OCI-LY7 (cell line): ENCODE measurements around the gene LGI2. TPM values are rescaled to one million over a fixed set of nuclear protein-coding genes. Genes with fewer than 3 reads are reported as not detected.

ENCODE experiments used
- BruUV-seq: library from RNA; stranded (reverse); fragments of 400-500 nt; replicated peaks from 2 replicates; lab custom pipeline; 2021; lab: Mats Ljungman, UMichigan
- CTCF ChIA-PET: fragments of 300-600 bp; sonication (Branson Sonifier 250); formaldehyde crosslinking; loops from one replicate; lab custom pipeline; 2022; ENCODE audit warnings: antibody characterized with exemption; ENCODE audit not compliant: unreplicated experiment; lab: Charles Lee
- POLR2A ChIA-PET: fragments of 300-600 bp; sonication (Branson Sonifier 250); formaldehyde crosslinking; loops from one replicate; lab custom pipeline; 2022; ENCODE audit warnings: antibody characterized with exemption; lab: Charles Lee
- DNase-seq: peaks from one replicate; pipeline ENCODE4 v3.0.0-alpha.2; 2015; ENCODE audit warnings: low spot score
- H2AFZ ChIP-seq: fragments of 200-600 bp; sonication (generic), shearing (Covaris generic); 2 replicates; pipeline ENCODE4 v1.6.1; 2014; ENCODE audit warnings: mild to moderate bottlenecking, antibody characterized with exemption, low read length, moderate library complexity
- H3K27ac ChIP-seq: fragments of 200-600 bp; sonication (generic); 2 replicates; pipeline ENCODE4 v1.5.1; 2014; ENCODE audit warnings: mixed run types, low read depth, mild to moderate bottlenecking, moderate library complexity, low read length, inconsistent platforms; ENCODE audit not compliant: poor library complexity, severe bottlenecking
- H3K36me3 ChIP-seq: fragments of 200-600 bp; sonication (generic); 2 replicates; pipeline ENCODE4 v1.6.1; 2014; ENCODE audit warnings: mild to moderate bottlenecking, antibody characterized with exemption, low read length, moderate library complexity, mixed read lengths; ENCODE audit not compliant: insufficient read depth
- H3K4me1 ChIP-seq: fragments of 200-600 bp; sonication (generic); 2 replicates; pipeline ENCODE4 v1.5.1; 2014; ENCODE audit warnings: mild to moderate bottlenecking, low read length; ENCODE audit not compliant: insufficient read depth, poor library complexity, severe bottlenecking
- H3K4me2 ChIP-seq: fragments of 200-600 bp; sonication (generic); 2 replicates; pipeline ENCODE4 v1.6.1; 2014; ENCODE audit warnings: mild to moderate bottlenecking, low read length
- H3K4me3 ChIP-seq: fragments of 200-600 bp; sonication (generic); 2 replicates; pipeline ENCODE4 v1.5.1; 2014; ENCODE audit warnings: mild to moderate bottlenecking, low read depth, low read length; ENCODE audit not compliant: poor library complexity, severe bottlenecking
- H3K79me2 ChIP-seq: fragments of 200-600 bp; sonication (generic); 2 replicates; pipeline ENCODE4 v1.6.1; 2016; ENCODE audit warnings: low read depth, mild to moderate bottlenecking, low read length, moderate library complexity, mixed read lengths; ENCODE audit not compliant: insufficient read depth
- H3K9me2 ChIP-seq: fragments of 200-600 bp; sonication (generic); 2 replicates; pipeline ENCODE4 v1.6.1; 2016; ENCODE audit warnings: mild to moderate bottlenecking, low read length, mixed read lengths; ENCODE audit not compliant: insufficient read depth
- H3K9me3 ChIP-seq: fragments of 200-600 bp; sonication (generic); 2 replicates; pipeline ENCODE4 v1.6.1; 2014; ENCODE audit warnings: mild to moderate bottlenecking, mixed run types, low read length, mixed read lengths
- H4K20me1 ChIP-seq: fragments of 200-600 bp; sonication (generic); 2 replicates; pipeline ENCODE4 v1.6.1; 2014; ENCODE audit warnings: mild to moderate bottlenecking, antibody characterized with exemption, low read length, moderate library complexity, mixed read lengths; ENCODE audit not compliant: insufficient read depth
- EZH2phosphoT487 ChIP-seq: fragments of 200-600 bp; sonication (generic); IDR thresholded peaks from 2 replicates; pipeline ENCODE4 v1.6.1; 2018; ENCODE audit warnings: low read depth, borderline replicate concordance, mild to moderate bottlenecking, mixed run types, antibody characterized with exemption, low read length, moderate library complexity, mixed read lengths
- intact Hi-C: fragments of 100-400 bp; cut with micrococcal nuclease; formaldehyde crosslinking; loops from one replicate; pipeline ENCODE4 v1.10.0; 2022; ENCODE audit not compliant: unreplicated experiment
- total RNA-seq, 2 experiments: library from RNA; depleted of rRNA in 1 of 2; stranded (reverse); fragments of >200 nt in 1 of 2; shearing (Covaris generic) in 1 of 2; gene quantifications; 2 replicates each; pipeline ENCODE4 v1.2.3, GENCODE V29; 2014 to 2022
- TF ChIP-seq, protein P1 (sequence below): fragments of 200-600 bp; sonication (generic); conservative IDR thresholded peaks from 2 replicates; pipeline ENCODE4 v1.5.1; 2014; ENCODE audit warnings: mild to moderate bottlenecking, antibody characterized with exemption, low read length, moderate library complexity, mixed read lengths

LGI2 gene
- total RNA-seq, 2 experiments from 2014 or later: not detected

DNA sequence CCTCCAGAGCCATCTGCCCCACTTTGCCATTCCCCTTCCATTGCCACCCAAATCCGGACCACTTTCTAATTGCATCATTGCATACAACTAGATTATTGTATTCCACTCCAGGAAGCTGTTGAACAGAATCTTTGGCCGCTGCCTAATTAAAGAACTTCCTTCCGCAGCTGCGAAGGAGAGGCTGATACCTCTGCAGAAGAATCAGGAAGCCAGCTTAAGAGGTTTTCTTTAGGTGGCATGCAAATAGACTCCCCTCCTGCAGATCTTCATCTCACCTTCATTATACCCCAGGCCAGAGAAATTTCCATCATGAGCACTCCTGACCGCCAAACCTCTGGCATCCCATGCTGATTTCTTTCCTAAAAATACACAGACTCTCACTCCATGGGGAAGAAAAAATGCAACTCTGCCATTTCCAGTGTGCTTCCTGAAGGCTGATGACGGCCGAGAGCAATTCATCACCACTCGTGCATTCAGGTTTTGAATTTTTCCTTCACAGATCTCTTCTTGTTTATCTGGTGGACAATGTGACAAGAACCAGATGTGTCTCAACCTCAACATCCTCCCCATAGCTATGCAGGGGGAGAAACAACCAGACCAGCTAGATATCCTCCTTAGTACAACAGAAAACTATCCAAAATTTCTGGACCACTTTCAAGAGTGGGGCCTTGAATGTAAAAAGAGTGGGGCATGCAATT lies 31.2 kb downstream of the LGI2 start:
- no TSS peak for BruUV-seq
- no peak for TF ChIP-seq EZH2phosphoT487
- TF ChIP-seq, protein P1, sequence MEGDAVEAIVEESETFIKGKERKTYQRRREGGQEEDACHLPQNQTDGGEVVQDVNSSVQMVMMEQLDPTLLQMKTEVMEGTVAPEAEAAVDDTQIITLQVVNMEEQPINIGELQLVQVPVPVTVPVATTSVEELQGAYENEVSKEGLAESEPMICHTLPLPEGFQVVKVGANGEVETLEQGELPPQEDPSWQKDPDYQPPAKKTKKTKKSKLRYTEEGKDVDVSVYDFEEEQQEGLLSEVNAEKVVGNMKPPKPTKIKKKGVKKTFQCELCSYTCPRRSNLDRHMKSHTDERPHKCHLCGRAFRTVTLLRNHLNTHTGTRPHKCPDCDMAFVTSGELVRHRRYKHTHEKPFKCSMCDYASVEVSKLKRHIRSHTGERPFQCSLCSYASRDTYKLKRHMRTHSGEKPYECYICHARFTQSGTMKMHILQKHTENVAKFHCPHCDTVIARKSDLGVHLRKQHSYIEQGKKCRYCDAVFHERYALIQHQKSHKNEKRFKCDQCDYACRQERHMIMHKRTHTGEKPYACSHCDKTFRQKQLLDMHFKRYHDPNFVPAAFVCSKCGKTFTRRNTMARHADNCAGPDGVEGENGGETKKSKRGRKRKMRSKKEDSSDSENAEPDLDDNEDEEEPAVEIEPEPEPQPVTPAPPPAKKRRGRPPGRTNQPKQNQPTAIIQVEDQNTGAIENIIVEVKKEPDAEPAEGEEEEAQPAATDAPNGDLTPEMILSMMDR: no peak
- Histone ChIP-seq H3K4me3 (peak overlapping the region; percentile 33), H3K27ac (no peak overlapping the region), H3K4me2 (peak overlapping the region; percentile 50), H3K4me1 (peaks cover 13% of the 10 kb centered on the region), H3K9me3 (no peaks in the 10 kb centered on the region), H2AFZ (peak overlapping the region; percentile 71; the same call in 1 of the 2 replicates), H4K20me1 (no peaks in the 10 kb centered on the region), H3K9me2 (no peaks in the 10 kb centered on the region), H3K79me2 (no peaks in the 10 kb centered on the region), H3K36me3 (no peaks in the 10 kb centered on the region)
- CTCF ChIA-PET: no interaction called here
- POLR2A ChIA-PET: no interaction called here
- DNase-seq: peak; percentile 59
- intact Hi-C loops: no loop called here

DNA sequence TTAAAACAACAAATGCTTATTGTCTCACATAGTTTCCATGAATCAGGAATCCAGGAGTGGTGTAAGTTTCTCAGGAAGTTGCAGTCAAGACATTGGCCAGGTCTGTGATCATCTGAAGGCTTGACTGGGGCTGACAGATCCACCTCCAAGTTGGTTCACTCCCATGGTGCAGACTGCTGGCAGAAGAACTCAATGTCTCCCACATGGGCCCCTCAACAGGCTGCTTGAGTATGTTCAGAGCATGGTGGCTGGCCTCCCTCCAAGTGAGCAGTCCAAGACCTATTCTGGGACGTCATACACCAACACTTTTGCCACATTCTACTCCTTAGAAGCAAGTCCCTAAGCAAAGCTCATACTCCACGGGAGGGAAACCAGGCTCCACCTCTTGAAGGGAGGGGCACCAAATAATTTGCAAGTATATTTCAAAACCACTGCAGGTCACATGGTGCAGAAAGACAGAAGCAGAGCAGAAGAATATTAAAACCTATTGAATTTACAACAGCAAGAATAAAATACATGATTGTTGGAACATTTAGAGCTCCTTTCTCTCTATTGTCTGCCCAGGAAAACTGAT lies 35.3 kb downstream of the LGI2 start:
- Histone ChIP-seq H3K4me2 (no peak overlapping the region), H3K4me1 (peaks cover 13% of the 10 kb centered on the region), H4K20me1 (no peaks in the 10 kb centered on the region), H2AFZ (no peak overlapping the region), H3K27ac (no peak overlapping the region), H3K79me2 (no peaks in the 10 kb centered on the region), H3K4me3 (no peak overlapping the region), H3K9me2 (no peaks in the 10 kb centered on the region), H3K36me3 (no peaks in the 10 kb centered on the region), H3K9me3 (no peaks in the 10 kb centered on the region)
- TF ChIP-seq, protein P1: no peak
- TF ChIP-seq EZH2phosphoT487: no peak
- intact Hi-C loops: no loop called here
- ChIA-PET POLR2A (interaction anchor here (0.6 kb wide), 2 partner anchors 196 to 337 kb away, joined by 3 read pairs; no protein-coding TSS in a partner anchor), CTCF (no interaction called here)
- no peak for DNase-seq
- no TSS peak for BruUV-seq

DNA sequence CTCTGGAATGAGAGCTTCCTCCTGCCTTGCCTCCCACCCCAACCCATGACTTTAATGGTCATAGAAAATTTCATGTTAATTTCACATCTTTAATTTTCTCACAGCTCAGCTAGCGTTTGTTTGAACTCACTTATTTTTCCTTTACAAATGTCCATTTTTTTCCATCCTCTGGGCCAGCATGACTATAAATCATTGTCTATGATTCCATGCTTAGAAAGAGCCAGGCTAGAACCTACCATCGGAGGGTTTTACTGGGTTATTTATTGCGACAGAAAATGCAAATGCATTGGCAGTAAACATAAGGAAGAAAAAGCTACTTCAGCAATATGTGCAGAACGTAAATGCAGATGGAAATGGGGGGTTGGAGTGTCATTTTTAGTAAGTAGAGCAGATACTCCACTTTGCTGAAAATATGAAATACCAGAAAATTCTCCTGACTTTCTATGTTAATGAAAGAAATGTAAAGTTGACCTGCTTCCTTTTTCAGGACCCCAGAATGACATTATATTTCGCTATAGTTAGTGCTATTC lies 37.1 kb downstream of the LGI2 start:
- no peak overlapping the region for H2AFZ ChIP-seq
- H3K36me3 ChIP-seq: no peaks in the 10 kb centered on the region
- ChIA-PET POLR2A (no interaction called here), CTCF (no interaction called here)
- no peaks in the 10 kb centered on the region for H3K9me3 ChIP-seq
- DNase-seq: no peak
- TF ChIP-seq EZH2phosphoT487: no peak
- TF ChIP-seq, protein P1: no peak
- H3K4me3 ChIP-seq: no peak overlapping the region
- H4K20me1 ChIP-seq: no peaks in the 10 kb centered on the region
- H3K4me2 ChIP-seq: no peak overlapping the region
- no peaks in the 10 kb centered on the region for H3K9me2 ChIP-seq
- no peak overlapping the region for H3K27ac ChIP-seq
- no peaks in the 10 kb centered on the region for H3K79me2 ChIP-seq
- BruUV-seq: no TSS peak
- H3K4me1 ChIP-seq: no peaks in the 10 kb centered on the region
- intact Hi-C loops: no loop called here
